ENCODE measurements around the gene ST6GAL1. TPM values are rescaled to one million over a fixed set of nuclear protein-coding genes. Genes with fewer than 3 reads are reported as not detected.

Gene ST6GAL1
- total and polyA plus RNA-seq, 2 of the 8 experiments (the other 6 are each of a cell fraction or from before 2014, with no cell fraction given) = 62.8 to 80.9 TPM

GRCh38 chr3:187084126-187084525 lies 153.8 kb downstream of the ST6GAL1 start:
- no peak overlapping the region for H4K5ac ChIP-seq (ENCODE audit: insufficient read length, low read depth, low read length)
- H2AK5ac ChIP-seq (ENCODE audit: low read depth, low read length) = no peak overlapping the region
- WGBS, 2 experiments (ENCODE audit: extremely low coverage in 1 of 2, insufficient coverage in 1 of 2, insufficient read length in 1 of 2, insufficient replicate concordance in 2 of 2, low coverage in 1 of 2, low lambda C conversion rate in 2 of 2, missing lambda C conversion rate in 1 of 2) = 85% methylated on average over 5 of the region's 5 CpGs; no CpG with 5 or more reads in 1 of the 2 experiments
- FAIRE-seq (no peak), DNase-seq (ENCODE audit: low read depth in 1 of 2, low spot score in 2 of 2) (no peak)
- no peak overlapping the region for H2BK20ac ChIP-seq (ENCODE audit: low read length)
- H2BK15ac ChIP-seq (ENCODE audit: low read length) = no peak overlapping the region
- no peaks in the 10 kb centered on the region for H4K20me1 ChIP-seq (replicated peaks in 1 of 2; ENCODE audit: control insufficient read depth in 1 of 2, insufficient read depth in 2 of 2, low read length in 2 of 2)
- CTCF ChIA-PET (ENCODE audit: partially characterized antibody) = interaction anchor here (0.6 to 1.2 kb wide), 4 partner anchors 10 to 26 kb away, joined by 3 to 4 read pairs (median 4); no protein-coding TSS in a partner anchor
- H3K36me3 ChIP-seq (ENCODE audit: control insufficient read depth in 2 of 4, insufficient read depth in 4 of 4, low read length in 3 of 4) = no peaks in the 10 kb centered on the region
- H4K91ac ChIP-seq (replicated peaks; ENCODE audit: insufficient read length, low read length) = no peak overlapping the region
- no peak overlapping the region for H3K4ac ChIP-seq (replicated peaks; ENCODE audit: insufficient read length, low read depth, low read length)
- H3K23ac ChIP-seq (ENCODE audit: insufficient read length) = no peak overlapping the region
- H3K4me2 ChIP-seq (ENCODE audit: insufficient read depth in 1 of 2, low read depth in 2 of 2, low read length in 2 of 2) = no peak overlapping the region
- H3K27me3 ChIP-seq (replicated peaks in 1 of 4; ENCODE audit: control insufficient read depth in 3 of 4, extremely low read depth in 1 of 4, insufficient read depth in 3 of 4, low read length in 3 of 4) = no peaks in the 10 kb centered on the region
- no peaks in the 10 kb centered on the region for H3K23me2 ChIP-seq (ENCODE audit: low read depth, low read length)
- H3K4me1 ChIP-seq (replicated peaks in 1 of 4; ENCODE audit: control insufficient read depth in 3 of 4, insufficient read depth in 4 of 4, low read length in 3 of 4) = peaks cover 0 to 4% (median 2%) of the 10 kb centered on the region in 4 experiments; a peak in 2 of 7 replicates
- peaks cover 2 to 5% of the 10 kb centered on the region in 2 experiments; a peak in 3 of 4 replicates for H3K9me3 ChIP-seq (ENCODE audit: insufficient read depth in 2 of 2, low read depth in 1 of 2, low read length in 1 of 2)
- no peak overlapping the region for H2BK12ac ChIP-seq (ENCODE audit: low read depth, low read length)
- H3K14ac ChIP-seq (ENCODE audit: insufficient read length) = no peak overlapping the region
- POLR2A ChIA-PET (ENCODE audit: partially characterized antibody) = interaction anchor here (1.0 kb wide), 1 partner anchor 152 kb away, joined by 3 read pairs; no protein-coding TSS in a partner anchor
- no peak overlapping the region for H2BK5ac ChIP-seq (ENCODE audit: low read depth, low read length)
- H3K27ac ChIP-seq (ENCODE audit: low read depth, low read length) = no peak overlapping the region
- H3K18ac ChIP-seq (ENCODE audit: extremely low read depth, low read length) = no peak overlapping the region
- H3K79me2 ChIP-seq (ENCODE audit: control insufficient read depth in 1 of 2, insufficient read depth in 2 of 2, low read length in 2 of 2) = no peaks in the 10 kb centered on the region
- no peak overlapping the region for H3K9ac ChIP-seq (replicated peaks in 1 of 4; ENCODE audit: extremely low read depth in 1 of 4, low read depth in 3 of 4, low read length in 3 of 4)
- no peak overlapping the region for H3K56ac ChIP-seq (replicated peaks; ENCODE audit: insufficient read length, low read depth, low read length)
- H3K79me1 ChIP-seq (ENCODE audit: low read depth, low read length) = no peaks in the 10 kb centered on the region
- no peak overlapping the region for H3K4me3 ChIP-seq (ENCODE audit: extremely low read depth in 1 of 4, insufficient read depth in 2 of 4, low read depth in 3 of 4, low read length in 4 of 4)
- H4K8ac ChIP-seq (ENCODE audit: extremely low read depth, insufficient read depth, low read length) = no peak overlapping the region
- H2BK120ac ChIP-seq (replicated peaks; ENCODE audit: low read depth, low read length) = no peak overlapping the region
- no peak overlapping the region for H2AFZ ChIP-seq (ENCODE audit: low read length)
- TF ChIP-seq CBX5 (IDR thresholded peaks at IDR 0.05; ENCODE audit: low read depth, low read length) (no peak), JUND (IDR thresholded peaks at IDR 0.05; ENCODE audit: low read length) (no peak), KDM4A (IDR thresholded peaks at IDR 0.05; ENCODE audit: low read depth, low read length, severe bottlenecking) (no peak), POU5F1 (IDR thresholded peaks at IDR 0.05; ENCODE audit: low read depth, low read length) (no peak), EGR1 (IDR thresholded peaks at IDR 0.05; ENCODE audit: borderline replicate concordance, low read depth, low read length) (no peak), TAF1 (IDR thresholded peaks at IDR 0.05; ENCODE audit: low read depth, low read length) (no peak), SIRT6 (IDR thresholded peaks at IDR 0.05; ENCODE audit: low read length) (no peak), TCF12 (IDR thresholded peaks at IDR 0.05; ENCODE audit: low read depth, low read length) (no peak), RXRA (IDR thresholded peaks at IDR 0.05; ENCODE audit: insufficient read depth, low read depth, low read length) (no peak), FOSL1 (IDR thresholded peaks at IDR 0.05; ENCODE audit: insufficient read depth, low read depth, low read length) (no peak), JUN (IDR thresholded peaks at IDR 0.05; ENCODE audit: low read depth, low read length) (no peak), SP1 (IDR thresholded peaks at IDR 0.05; ENCODE audit: low read depth, low read length) (no peak)

Measured in H1 (cell line).